Putamen (tissue), 1 donor: ENCODE results near the gene ARHGAP42.
A peak's percentile ranks its signal among the peaks of the same experiment; 100 is the strongest.
"Not testable (repeated sequence)": the region's sequence is repeated elsewhere in the genome, so short reads cannot be mapped to it uniquely, and the experiment has no call there.

Source experiments
- DNase-seq: peaks from one replicate; pipeline ENCODE4 v3.0.0-alpha.2; 2016; ENCODE audit warnings: low spot score

Gene ARHGAP42

GRCh38 chr11:100687054-100687629 is at the start of gene ARHGAP42:
Gene ARHGAP42, plus strand, starts transcription at chr11:100687288. Its CDS starts 391 bp downstream, at chr11:100687679.
- peak; percentile 42 for DNase-seq

- no peak for DNase-seq
These were observed 49.4 kb upstream of the ARHGAP42 start for GRCh38 chr11:100637706-100638105.

- no peak for DNase-seq
These were observed 48.4 kb upstream of the ARHGAP42 start for GRCh38 chr11:100638648-100639047.

GRCh38 chr11:100639140-100639539 is 47.9 kb upstream of the ARHGAP42 start:
- DNase-seq: peak; percentile 71

GRCh38 chr11:100640071-100640470 is 47.0 kb upstream of the ARHGAP42 start:
- DNase-seq: no peak

GRCh38 chr11:100640646-100641045 is 46.4 kb upstream of the ARHGAP42 start:
- no peak for DNase-seq

- DNase-seq: no peak
These were observed 45.6 kb upstream of the ARHGAP42 start for GRCh38 chr11:100641456-100641855.

- DNase-seq: no peak
These were observed 40.5 kb upstream of the ARHGAP42 start for GRCh38 chr11:100646545-100646944.

GRCh38 chr11:100647861-100648260 is 39.2 kb upstream of the ARHGAP42 start:
- DNase-seq: no peak

- DNase-seq: no peak
These were observed 23.5 kb upstream of the ARHGAP42 start for GRCh38 chr11:100663583-100663982.

- DNase-seq: no peak
These were observed 23.1 kb upstream of the ARHGAP42 start for GRCh38 chr11:100663996-100664395.

GRCh38 chr11:100666816-100667215 is 20.3 kb upstream of the ARHGAP42 start:
- DNase-seq: not testable (repeated sequence)

GRCh38 chr11:100667449-100667848 is 19.6 kb upstream of the ARHGAP42 start:
- no peak for DNase-seq

GRCh38 chr11:100670140-100670539 is 16.9 kb upstream of the ARHGAP42 start:
- DNase-seq: no peak

GRCh38 chr11:100671471-100671870 is 15.6 kb upstream of the ARHGAP42 start:
- no peak for DNase-seq

- no peak for DNase-seq
These were observed 14.5 kb upstream of the ARHGAP42 start for GRCh38 chr11:100672498-100673033.

- no peak for DNase-seq
These were observed 14.0 kb upstream of the ARHGAP42 start for GRCh38 chr11:100673063-100673462.

- DNase-seq: no peak
These were observed 12.9 kb upstream of the ARHGAP42 start for GRCh38 chr11:100674212-100674611.

GRCh38 chr11:100675115-100675650 is 11.9 kb upstream of the ARHGAP42 start:
- DNase-seq: no peak

GRCh38 chr11:100676901-100677300 is 10.2 kb upstream of the ARHGAP42 start:
- DNase-seq: no peak

- DNase-seq: no peak
These were observed 9.3 kb upstream of the ARHGAP42 start for GRCh38 chr11:100677796-100678195.

- no peak for DNase-seq
These were observed 7.0 kb upstream of the ARHGAP42 start for GRCh38 chr11:100680070-100680469.

- DNase-seq: no peak
These were observed 6.0 kb upstream of the ARHGAP42 start for GRCh38 chr11:100681064-100681502.
